ENCODE measurements around the gene UMODL1. TPM values are rescaled to one million over a fixed set of nuclear protein-coding genes. Genes with fewer than 3 reads are reported as not detected.

The UMODL1 gene
- total and polyA plus RNA-seq, 2 of the 13 experiments (the other 11 are each of a cell fraction or from before 2014, with no cell fraction given), result not detected

DNA sequence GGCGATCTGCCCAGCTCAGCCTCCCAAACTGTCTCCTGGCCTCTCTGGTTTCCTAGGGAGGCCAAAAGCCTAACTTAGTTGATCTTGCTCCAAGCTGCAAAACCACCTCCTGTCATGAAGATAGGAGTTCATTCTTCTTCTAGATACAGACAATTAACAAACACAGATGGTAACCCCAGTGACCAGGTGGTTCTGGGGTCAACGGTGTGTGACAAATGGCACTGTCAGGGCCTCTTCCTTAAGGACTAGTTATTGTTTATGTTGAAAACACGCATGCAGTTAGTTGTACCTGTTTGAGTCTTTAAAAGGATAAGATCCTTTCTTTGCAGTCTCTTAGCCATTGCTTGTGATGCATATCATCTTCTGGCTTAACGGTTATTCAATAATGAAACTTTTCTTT is 4.6 kb upstream of the UMODL1 start:
- no peak overlapping the region for H3K9ac ChIP-seq (ENCODE audit: insufficient read depth, low read depth, low read length)
- FAIRE-seq (no peak), DNase-seq (ENCODE audit: low spot score) (no peak), ATAC-seq (no peak)
- peaks cover 7 to 65% of the 10 kb centered on the region in 2 experiments; a peak in 4 of 5 replicates for H3K27me3 ChIP-seq (ENCODE audit: control insufficient read depth in 1 of 2, insufficient read depth in 2 of 2, low read length in 2 of 2)
- no peaks in the 10 kb centered on the region for H3K9me3 ChIP-seq (ENCODE audit: low read length)
- no peak overlapping the region for H3K4me2 ChIP-seq (ENCODE audit: low read depth, low read length)
- no peak overlapping the region for H2AFZ ChIP-seq (ENCODE audit: low read length)
- CTCF ChIA-PET (ENCODE audit: low intra/inter-chr PET ratio, low total read pairs), result no interaction called here
- no peaks in the 10 kb centered on the region for H3K79me2 ChIP-seq (ENCODE audit: insufficient read depth, low read length)
- in situ Hi-C loops (cut with HindIII; ENCODE audit: extremely low pct_ligation_motif_present, low pct_unique_long_range_greater_than_20kb) (no loop called here), intact Hi-C loops (cut with micrococcal nuclease; ENCODE audit: unreplicated experiment) (no loop called here)
- POLR2A ChIA-PET, result no interaction called here
- H3K4me3 ChIP-seq (replicated peaks in 1 of 3; ENCODE audit: insufficient read depth in 1 of 3, low read depth in 2 of 3, low read length in 3 of 3), result no peak overlapping the region
- H3K4me1 ChIP-seq (ENCODE audit: insufficient read depth, low read length), result peaks cover 22% of the 10 kb centered on the region; the same call in 1 of the 2 replicates
- no TSS peak for BruUV-seq (replicated peaks)
- TF ChIP-seq SNAI1 (CRISPR knock-in tag; IDR thresholded peaks at IDR 0.05; ENCODE audit: borderline replicate concordance) (no peak), ZNF225 (CRISPR knock-in tag; IDR thresholded peaks at IDR 0.05) (no peak), ZNF513 (CRISPR knock-in tag; conservative IDR thresholded peaks at IDR 0.05) (no peak), ZNF713 (CRISPR knock-in tag; IDR thresholded peaks at IDR 0.05) (no peak), ISL2 (CRISPR knock-in tag; IDR thresholded peaks at IDR 0.05) (no peak), U2AF1 (optimal IDR thresholded peaks at IDR 0.05; ENCODE audit: low read depth, low read length) (no peak), NKX3-1 (CRISPR knock-in tag; IDR thresholded peaks at IDR 0.05) (no peak), MYC (CRISPR knock-in tag; IDR thresholded peaks at IDR 0.05; ENCODE audit: borderline replicate concordance) (no peak), MTA3 (CRISPR knock-in tag; IDR thresholded peaks at IDR 0.05) (no peak)
- whole genome bisulfite sequencing (ENCODE audit: low lambda C conversion rate), result 39% methylated on average over 4 of the region's 4 CpGs
- H4K20me1 ChIP-seq (ENCODE audit: insufficient read depth, low read length), result no peaks in the 10 kb centered on the region
- no peaks in the 10 kb centered on the region for H3K36me3 ChIP-seq (replicated peaks in 1 of 2; ENCODE audit: control insufficient read depth in 1 of 2, insufficient read depth in 2 of 2, low read length in 2 of 2)
- H3K27ac ChIP-seq (ENCODE audit: extremely low read length, insufficient read depth, low read length), result no peak overlapping the region
